K562 (cell line): ENCODE data around the gene LPIN3. TPM values are rescaled to one million over a fixed set of nuclear protein-coding genes. Genes with fewer than 3 reads are reported as not detected.

Experiments
- CEBPB ChIP-seq: fragments of 450-650 bp; IDR thresholded peaks from 2 replicates; pipeline ENCODE4 v1.6.1; 2016; ENCODE audit warnings: missing genetic modification characterization, missing compliant biosample characterization
- CHD2 ChIP-seq: IDR thresholded peaks from 2 replicates; pipeline ENCODE4 v1.6.1; 2011; ENCODE audit warnings: low read depth, low read length
- CREB3 ChIP-seq: fragments of 450-650 bp; conservative IDR thresholded peaks from 2 replicates; pipeline ENCODE4 v1.6.1; 2016; ENCODE audit warnings: missing genetic modification characterization, low read depth, mild to moderate bottlenecking, missing compliant biosample characterization, moderate library complexity
- KLF1 ChIP-seq: fragments of 450-650 bp; IDR thresholded peaks from 2 replicates; pipeline ENCODE4 v1.6.1; 2016; ENCODE audit warnings: missing genetic modification characterization, missing compliant biosample characterization
- KLF13 ChIP-seq: fragments of 450-650 bp; IDR thresholded peaks from 2 replicates; pipeline ENCODE4 v1.6.1; 2016; ENCODE audit warnings: missing genetic modification characterization, low read depth, mild to moderate bottlenecking, missing compliant biosample characterization, moderate library complexity, borderline replicate concordance
- MCM7 ChIP-seq, 2 experiments: fragments of 450-650 bp; IDR thresholded peaks; 2 replicates each; pipeline ENCODE4 v1.6.1; 2016 to 2018
- MXI1 ChIP-seq: IDR thresholded peaks from 2 replicates; pipeline ENCODE4 v1.6.1; 2011; ENCODE audit warnings: low read depth, mild to moderate bottlenecking, improper control_type of control experiment, low read length
- NUFIP1 ChIP-seq: fragments of 450-650 bp; IDR thresholded peaks from 2 replicates; pipeline ENCODE4 v1.6.1; 2018; ENCODE audit not compliant: partially characterized antibody
- RAD21 ChIP-seq, 2 experiments: fragments of 250-450 bp in 1 of 2; fragments of 450-650 bp in 1 of 2; sonication (Bioruptor Pico) in 1 of 2; formaldehyde crosslinking in 1 of 2; IDR thresholded peaks in 1 of 2; conservative IDR thresholded peaks in 1 of 2; 2 replicates each; pipeline versions ENCODE4 v1.4.0 to v1.8.0; 2020 to 2022; ENCODE audit warnings: mild to moderate bottlenecking in 2 of 2, moderate library complexity in 1 of 2
- TAF7 ChIP-seq: fragments of 450-650 bp; IDR thresholded peaks from 2 replicates; pipeline ENCODE4 v1.6.1; 2016; ENCODE audit warnings: missing genetic modification characterization, missing compliant biosample characterization
- TARDBP ChIP-seq: fragments of 450-650 bp; IDR thresholded peaks from 2 replicates; pipeline ENCODE4 v1.6.1; 2016
- TRIM24 ChIP-seq, 2 experiments: fragments of 450-650 bp; IDR thresholded peaks; 2 replicates each; pipeline ENCODE4 v1.6.1; 2016
- ZBTB17 ChIP-seq: fragments of 450-650 bp; formaldehyde crosslinking; IDR thresholded peaks from 2 replicates; pipeline ENCODE4 v1.4.0; 2020; ENCODE audit warnings: mild to moderate bottlenecking
- ZNF23 ChIP-seq: fragments of 250-450 bp; sonication (Bioruptor Pico); IDR thresholded peaks from 2 replicates; pipeline ENCODE4 v1.4.0; 2020; ENCODE audit warnings: mild to moderate bottlenecking
- ZNF384 ChIP-seq: IDR thresholded peaks from 2 replicates; pipeline ENCODE4 v1.6.1; 2012; ENCODE audit warnings: low read depth, low read length, improper control_type of control experiment
- ZNF644 ChIP-seq: fragments of 200-800 bp; sonication (Bioruptor generic); IDR thresholded peaks from 2 replicates; pipeline ENCODE4 v1.6.1; 2016; ENCODE audit warnings: low read depth, missing genetic modification characterization, missing compliant biosample characterization
- polyA plus RNA-seq, 8 experiments: library from polyadenylated mRNA; depleted of rRNA in 4 of 8; stranded (reverse) in 5 of 8; unstranded in 3 of 8; fragments of >200 nt; fragmentation: Nextera tagmentation in 2 of 8; fragmentation: Illumina TruSeq in 1 of 8; extraction: Ambion mirVana in 2 of 8; extraction: Trizol in 1 of 8; gene quantifications; 2 replicates each; pipeline versions ENCODE4 v1.2.1 to v1.2.3, GENCODE V29; 2011 to 2014; ENCODE audit warnings: inconsistent platforms in 1 of 8, missing spikeins in 1 of 8
- total RNA-seq, 7 experiments: library from RNA; depleted of rRNA in 6 of 7; stranded (reverse); fragments of >200 nt in 6 of 7; fragmentation: Illumina TruSeq in 2 of 7; extraction: Trizol in 2 of 7; gene quantifications; 2 replicates each; pipeline versions ENCODE4 v1.2.1 to v1.2.3, GENCODE V29; 2011 to 2021; ENCODE audit warnings: low replicate concordance in 1 of 7
- TF ChIP-seq, protein P1 (sequence below), 2 experiments: fragments of 450-650 bp; IDR thresholded peaks; 2 replicates each; pipeline ENCODE4 v1.6.1; 2016; ENCODE audit warnings: mild to moderate bottlenecking in 2 of 2, borderline replicate concordance in 1 of 2, low read depth in 1 of 2, moderate library complexity in 1 of 2
- TF ChIP-seq, protein P2 (sequence below): sonication (generic); formaldehyde crosslinking; IDR thresholded peaks from 2 replicates; pipeline ENCODE4 v1.8.0; 2022; ENCODE audit warnings: missing genetic modification reagents, mild to moderate bottlenecking, borderline replicate concordance

Gene LPIN3
- total and polyA plus RNA-seq, 9 of the 15 experiments (the other 6 are each of a cell fraction or from before 2014, with no cell fraction given): 2.2 to 10.4 (median 5.9) TPM

DNA sequence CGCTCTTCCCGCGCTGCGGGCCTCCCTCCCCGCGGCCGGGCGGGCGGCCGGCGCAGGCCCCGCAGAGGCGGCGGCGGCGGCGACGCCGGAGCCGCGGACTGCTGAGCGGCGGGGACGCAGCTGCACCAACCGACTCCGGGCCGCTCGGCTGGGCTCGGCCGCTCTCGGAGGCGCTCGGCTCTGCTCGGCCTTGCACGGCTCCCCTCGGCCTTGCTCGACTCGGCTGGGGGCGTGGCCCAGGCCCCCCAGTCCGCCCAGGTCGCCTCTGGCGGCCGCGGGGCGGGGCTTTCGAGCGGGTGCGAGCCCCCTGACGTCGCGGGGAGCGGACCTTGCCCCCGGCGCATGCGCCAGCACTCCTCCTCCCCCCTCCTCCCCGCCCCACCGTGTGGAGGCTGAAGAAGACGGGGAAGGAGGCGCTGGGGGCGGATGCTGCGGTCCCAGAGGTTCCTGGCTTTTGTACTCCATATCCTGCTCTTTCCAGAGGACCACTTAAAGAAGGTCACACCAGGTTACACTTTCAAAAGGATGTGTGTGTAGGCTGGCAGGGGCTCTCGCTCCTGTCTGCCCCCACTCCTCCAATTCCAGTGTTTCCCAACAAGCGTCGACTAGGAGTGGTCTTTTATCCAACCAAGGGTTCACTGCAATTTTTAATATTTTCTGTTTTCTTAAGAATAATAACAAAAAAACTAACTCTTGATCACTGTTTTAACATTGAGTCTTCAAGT is 22.9 kb upstream of the LPIN3 start, which contains the start of gene ZHX3 (continued):
- TF ChIP-seq CREB3 (tag) (no peak), ZNF644 (tag) (no peak), RAD21 (CRISPR knock-in tag; conservative IDR thresholded peaks at IDR 0.05 in 1 of 2, IDR thresholded peaks at IDR 0.05 in 1 of 2) (no peak), MCM7 (IDR thresholded peaks at IDR 0.05) (no peak), TARDBP (no peak), ZNF384 (no peak), CHD2 (no peak), ZBTB17 (no peak), TRIM24 (IDR thresholded peaks at IDR 0.05) (no peak), ZNF23 (CRISPR knock-in tag) (no peak), KLF1 (no peak), TAF7 (tag) (no peak), MXI1 (no peak), NUFIP1 (no peak), CEBPB (no peak), KLF13 (tag) (no peak)
- TF ChIP-seq, protein P1, sequence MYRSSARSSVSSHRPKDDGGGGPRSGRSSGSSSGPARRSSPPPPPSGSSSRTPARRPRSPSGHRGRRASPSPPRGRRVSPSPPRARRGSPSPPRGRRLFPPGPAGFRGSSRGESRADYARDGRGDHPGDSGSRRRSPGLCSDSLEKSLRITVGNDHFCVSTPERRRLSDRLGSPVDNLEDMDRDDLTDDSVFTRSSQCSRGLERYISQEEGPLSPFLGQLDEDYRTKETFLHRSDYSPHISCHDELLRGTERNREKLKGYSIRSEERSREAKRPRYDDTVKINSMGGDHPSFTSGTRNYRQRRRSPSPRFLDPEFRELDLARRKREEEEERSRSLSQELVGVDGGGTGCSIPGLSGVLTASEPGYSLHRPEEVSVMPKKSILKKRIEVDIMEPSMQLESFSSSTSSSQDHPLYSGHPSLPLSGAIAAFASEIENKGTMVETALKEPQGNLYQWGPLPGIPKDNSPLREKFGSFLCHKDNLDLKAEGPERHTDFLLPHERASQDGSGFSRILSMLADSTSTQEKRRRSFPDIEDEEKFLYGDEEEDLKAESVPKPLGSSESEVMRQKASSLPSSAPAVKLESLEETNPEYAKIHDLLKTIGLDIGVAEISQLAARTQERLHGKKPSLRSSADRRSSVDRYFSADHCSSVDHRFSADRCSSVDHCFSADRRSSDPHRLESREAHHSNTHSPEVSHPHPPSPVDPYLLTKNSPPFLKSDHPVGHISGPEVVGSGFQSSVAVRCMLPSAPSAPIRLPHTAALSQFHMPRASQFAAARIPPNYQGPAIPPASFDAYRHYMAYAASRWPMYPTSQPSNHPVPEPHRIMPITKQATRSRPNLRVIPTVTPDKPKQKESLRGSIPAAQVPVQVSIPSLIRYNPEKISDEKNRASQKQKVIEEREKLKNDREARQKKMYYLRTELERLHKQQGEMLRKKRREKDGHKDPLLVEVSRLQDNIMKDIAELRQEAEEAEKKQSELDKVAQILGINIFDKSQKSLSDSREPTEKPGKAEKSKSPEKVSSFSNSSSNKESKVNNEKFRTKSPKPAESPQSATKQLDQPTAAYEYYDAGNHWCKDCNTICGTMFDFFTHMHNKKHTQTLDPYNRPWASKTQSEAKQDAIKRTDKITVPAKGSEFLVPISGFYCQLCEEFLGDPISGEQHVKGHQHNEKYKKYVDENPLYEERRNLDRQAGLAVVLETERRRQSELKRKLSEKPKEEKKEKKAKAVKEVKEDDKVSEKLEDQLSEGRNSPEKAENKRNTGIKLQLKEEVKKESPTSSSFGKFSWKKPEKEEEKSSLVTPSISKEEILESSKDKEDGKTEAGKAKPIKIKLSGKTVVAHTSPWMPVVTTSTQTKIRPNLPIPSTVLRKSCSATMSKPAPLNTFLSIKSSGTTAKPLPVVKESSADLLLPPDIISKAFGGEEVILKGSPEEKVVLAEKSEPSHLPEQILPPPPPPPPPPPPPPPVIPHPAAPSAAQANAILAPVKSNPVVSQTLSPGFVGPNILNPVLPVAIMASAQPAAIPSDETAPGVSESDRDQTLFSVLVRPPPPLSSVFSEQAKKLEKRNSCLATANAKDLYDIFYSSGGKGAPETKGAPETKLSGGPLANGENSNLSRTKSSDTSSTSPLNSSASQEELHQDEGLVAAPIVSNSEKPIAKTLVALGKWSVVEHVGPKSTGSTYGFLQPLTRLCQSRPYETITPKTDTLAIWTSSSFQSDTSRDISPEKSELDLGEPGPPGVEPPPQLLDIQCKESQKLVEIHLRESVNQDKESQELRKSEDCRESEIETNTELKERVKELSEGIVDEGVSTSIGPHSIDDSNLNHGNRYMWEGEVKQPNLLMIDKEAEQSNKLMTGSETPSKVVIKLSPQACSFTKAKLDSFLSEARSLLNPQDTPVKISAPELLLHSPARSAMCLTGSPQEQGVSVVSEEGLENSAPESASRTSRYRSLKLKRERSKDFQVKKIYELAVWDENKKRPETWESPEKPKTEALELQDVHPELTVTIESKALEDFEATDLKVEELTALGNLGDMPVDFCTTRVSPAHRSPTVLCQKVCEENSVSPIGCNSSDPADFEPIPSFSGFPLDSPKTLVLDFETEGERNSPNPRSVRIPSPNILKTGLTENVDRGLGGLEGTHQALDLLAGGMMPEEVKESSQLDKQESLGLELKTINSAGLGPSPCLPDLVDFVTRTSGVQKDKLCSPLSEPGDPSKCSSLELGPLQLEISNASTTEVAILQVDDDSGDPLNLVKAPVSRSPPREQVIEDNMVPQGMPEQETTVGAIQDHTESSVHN (IDR thresholded peaks at IDR 0.05; ENCODE audit: borderline replicate concordance in 1 of 2, low read depth in 1 of 2): no peak
- TF ChIP-seq, protein P2, sequence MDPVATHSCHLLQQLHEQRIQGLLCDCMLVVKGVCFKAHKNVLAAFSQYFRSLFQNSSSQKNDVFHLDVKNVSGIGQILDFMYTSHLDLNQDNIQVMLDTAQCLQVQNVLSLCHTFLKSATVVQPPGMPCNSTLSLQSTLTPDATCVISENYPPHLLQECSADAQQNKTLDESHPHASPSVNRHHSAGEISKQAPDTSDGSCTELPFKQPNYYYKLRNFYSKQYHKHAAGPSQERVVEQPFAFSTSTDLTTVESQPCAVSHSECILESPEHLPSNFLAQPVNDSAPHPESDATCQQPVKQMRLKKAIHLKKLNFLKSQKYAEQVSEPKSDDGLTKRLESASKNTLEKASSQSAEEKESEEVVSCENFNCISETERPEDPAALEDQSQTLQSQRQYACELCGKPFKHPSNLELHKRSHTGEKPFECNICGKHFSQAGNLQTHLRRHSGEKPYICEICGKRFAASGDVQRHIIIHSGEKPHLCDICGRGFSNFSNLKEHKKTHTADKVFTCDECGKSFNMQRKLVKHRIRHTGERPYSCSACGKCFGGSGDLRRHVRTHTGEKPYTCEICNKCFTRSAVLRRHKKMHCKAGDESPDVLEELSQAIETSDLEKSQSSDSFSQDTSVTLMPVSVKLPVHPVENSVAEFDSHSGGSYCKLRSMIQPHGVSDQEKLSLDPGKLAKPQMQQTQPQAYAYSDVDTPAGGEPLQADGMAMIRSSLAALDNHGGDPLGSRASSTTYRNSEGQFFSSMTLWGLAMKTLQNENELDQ (CRISPR knock-in tag): no peak
